HepG2 (cell line): ENCODE measurements around the gene OR6S1. TPM values are rescaled to one million over a fixed set of nuclear protein-coding genes. Genes with fewer than 3 reads are reported as not detected.

Experiments
- ARNTL ChIP-seq: sonication (generic); formaldehyde crosslinking; IDR thresholded peaks from 2 replicates; pipeline ENCODE4 v1.4.0; 2020; ENCODE audit warnings: mild to moderate bottlenecking, missing genetic modification reagents
- ATF7-NPFF ChIP-seq: sonication (generic); formaldehyde crosslinking; IDR thresholded peaks from 2 replicates; pipeline ENCODE4 v1.8.1; 2023; ENCODE audit warnings: mild to moderate bottlenecking, low read depth, missing genetic modification reagents, moderate library complexity
- BATF2 ChIP-seq: sonication (generic); formaldehyde crosslinking; IDR thresholded peaks from 2 replicates; pipeline ENCODE4 v1.8.0; 2022; ENCODE audit warnings: mild to moderate bottlenecking, missing genetic modification reagents, moderate library complexity
- CC2D1A ChIP-seq: sonication (generic); formaldehyde crosslinking; IDR thresholded peaks from 2 replicates; pipeline ENCODE4 v1.8.1; 2023; ENCODE audit warnings: mild to moderate bottlenecking, missing genetic modification reagents
- GATA4 ChIP-seq: sonication (generic); IDR thresholded peaks from 2 replicates; pipeline ENCODE4 v1.6.1; 2016; ENCODE audit warnings: antibody characterized with exemption, low read depth, borderline replicate concordance
- HDAC1 ChIP-seq: sonication (generic); formaldehyde crosslinking; IDR thresholded peaks from 2 replicates; pipeline ENCODE4 v1.5.1; 2020; ENCODE audit warnings: mild to moderate bottlenecking, missing genetic modification reagents
- HOXA3 ChIP-seq: sonication (generic); formaldehyde crosslinking; IDR thresholded peaks from 2 replicates; pipeline ENCODE4 v1.5.0; 2020; ENCODE audit warnings: missing genetic modification reagents
- IRF9 ChIP-seq: sonication (generic); formaldehyde crosslinking; IDR thresholded peaks from 2 replicates; pipeline ENCODE4 v1.8.0; 2022; ENCODE audit warnings: missing genetic modification reagents, mild to moderate bottlenecking, borderline replicate concordance
- MATR3 ChIP-seq: sonication (generic); formaldehyde crosslinking; IDR thresholded peaks from 2 replicates; pipeline ENCODE4 v1.4.0; 2020; ENCODE audit warnings: missing genetic modification reagents
- MTA1 ChIP-seq: sonication (generic); formaldehyde crosslinking; IDR thresholded peaks from 2 replicates; pipeline ENCODE4 v1.4.0; 2020; ENCODE audit warnings: missing genetic modification reagents, mild to moderate bottlenecking, borderline replicate concordance
- NCOA5 ChIP-seq: sonication (generic); formaldehyde crosslinking; IDR thresholded peaks from 2 replicates; pipeline ENCODE4 v1.4.0; 2020; ENCODE audit warnings: missing genetic modification reagents
- NCOR1 ChIP-seq: fragments of 200-600 bp; sonication (generic); IDR thresholded peaks from 2 replicates; pipeline ENCODE4 v1.7.0; 2017; ENCODE audit warnings: antibody characterized with exemption, low read length, borderline replicate concordance
- NFIB ChIP-seq: sonication (generic); formaldehyde crosslinking; IDR thresholded peaks from 2 replicates; pipeline ENCODE4 v1.9.0; 2021; ENCODE audit warnings: missing genetic modification reagents, mild to moderate bottlenecking, borderline replicate concordance
- PHF21A ChIP-seq: sonication (generic); formaldehyde crosslinking; IDR thresholded peaks from 2 replicates; pipeline ENCODE4 v1.5.0; 2020; ENCODE audit warnings: mild to moderate bottlenecking, missing genetic modification reagents
- SMAD3 ChIP-seq: sonication (generic); formaldehyde crosslinking; IDR thresholded peaks from 2 replicates; pipeline ENCODE4 v1.4.0; 2020; ENCODE audit warnings: missing genetic modification reagents
- SMYD3 ChIP-seq: sonication (generic); formaldehyde crosslinking; IDR thresholded peaks from 2 replicates; pipeline ENCODE4 v1.8.1; 2023; ENCODE audit warnings: mild to moderate bottlenecking, missing genetic modification reagents
- TBX2 ChIP-seq: sonication (generic); formaldehyde crosslinking; IDR thresholded peaks from 2 replicates; pipeline ENCODE4 v1.5.0; 2020; ENCODE audit warnings: missing genetic modification reagents, mild to moderate bottlenecking, borderline replicate concordance
- TEAD2 ChIP-seq: sonication (generic); formaldehyde crosslinking; IDR thresholded peaks from 2 replicates; pipeline ENCODE4 v1.9.0; 2021; ENCODE audit warnings: missing genetic modification reagents
- XBP1 ChIP-seq: sonication (generic); formaldehyde crosslinking; IDR thresholded peaks from 2 replicates; pipeline ENCODE4 v1.5.0; 2020; ENCODE audit warnings: missing genetic modification reagents
- ZKSCAN8 ChIP-seq: IDR thresholded peaks from 2 replicates; pipeline ENCODE4 v1.6.1; 2016; ENCODE audit warnings: borderline replicate concordance, missing genetic modification reagents, missing compliant biosample characterization
- ZNF567 ChIP-seq: sonication (generic); formaldehyde crosslinking; IDR thresholded peaks from 2 replicates; pipeline ENCODE4 v1.8.1; 2023; ENCODE audit warnings: mild to moderate bottlenecking, missing genetic modification reagents, borderline replicate concordance
- ZNF768 ChIP-seq: sonication (generic); formaldehyde crosslinking; IDR thresholded peaks from 2 replicates; pipeline ENCODE4 v1.4.0; 2020; ENCODE audit warnings: missing genetic modification reagents
- ZNF816 ChIP-seq: sonication (generic); formaldehyde crosslinking; IDR thresholded peaks from 2 replicates; pipeline ENCODE4 v1.8.0; 2022; ENCODE audit warnings: missing genetic modification reagents, mild to moderate bottlenecking, borderline replicate concordance
- polyA plus RNA-seq, 8 experiments: library from polyadenylated mRNA; depleted of rRNA in 3 of 8; stranded (reverse) in 7 of 8; unstranded in 1 of 8; fragments of >200 nt; fragmentation: Illumina TruSeq in 4 of 8; extraction: Trizol in 4 of 8; gene quantifications; 2 replicates each; pipeline versions ENCODE4 v1.2.1 to v1.2.3, GENCODE V29; 2011 to 2016; ENCODE audit warnings: low read depth in 4 of 8, missing spikeins in 1 of 8, mixed read lengths in 1 of 8; ENCODE audit not compliant: insufficient read depth in 1 of 8
- total RNA-seq, 5 experiments: library from RNA; depleted of rRNA; stranded (reverse); fragments of >200 nt; fragmentation: Illumina TruSeq; extraction: Trizol; gene quantifications; 2 replicates each; pipeline ENCODE4 v1.2.3, GENCODE V29; 2016; ENCODE audit warnings: low read depth in 1 of 5
- TF ChIP-seq, protein P1 (sequence below), 2 experiments: sonication (generic) in 1 of 2; formaldehyde crosslinking in 1 of 2; IDR thresholded peaks; 2 replicates each; pipeline versions ENCODE4 v1.4.0 to v1.6.1; 2016 to 2020; ENCODE audit warnings: borderline replicate concordance in 1 of 2, low read depth in 1 of 2, mild to moderate bottlenecking in 1 of 2, missing genetic modification reagents in 1 of 2
- TF ChIP-seq, protein P2 (sequence below): sonication (generic); formaldehyde crosslinking; IDR thresholded peaks from 2 replicates; pipeline ENCODE4 v1.8.0; 2022; ENCODE audit warnings: missing genetic modification reagents, low read depth, mild to moderate bottlenecking, borderline replicate concordance

The OR6S1 gene
- total and polyA plus RNA-seq, 2 of the 13 experiments (the other 11 are each of a cell fraction or from before 2014, with no cell fraction given), result 0.09 TPM; not detected in 1

DNA sequence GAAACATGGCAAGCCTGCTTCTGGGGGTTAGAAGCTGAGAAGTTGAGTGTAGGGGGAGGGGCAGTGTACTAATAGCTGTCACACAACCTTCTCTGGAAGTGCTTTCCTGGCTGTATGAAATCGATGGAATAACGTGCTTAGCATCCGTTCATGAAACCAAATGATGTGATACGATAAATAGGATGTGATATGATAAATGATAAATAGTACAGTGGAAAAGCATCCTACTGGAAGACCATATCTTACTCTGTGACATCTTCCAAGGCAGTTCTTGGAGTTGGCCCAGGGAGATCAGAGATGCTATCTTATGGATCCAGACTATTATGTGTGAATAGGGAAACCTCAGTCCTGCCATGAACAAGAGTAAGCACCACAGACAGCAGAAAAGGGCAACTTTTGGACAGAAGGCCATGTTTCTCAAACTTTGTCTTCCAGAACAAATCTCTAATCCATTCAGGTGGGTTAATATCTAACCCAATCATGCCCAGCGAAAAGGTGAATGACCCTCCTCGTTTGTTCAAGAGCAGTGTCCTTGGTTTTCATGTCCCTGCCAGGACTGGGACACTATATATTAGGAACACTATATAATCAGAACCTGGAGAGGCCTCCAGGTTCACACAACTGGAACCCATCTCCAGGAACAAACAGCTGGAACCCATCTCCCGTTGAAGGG, 46.8 kb upstream of the OR6S1 start, which contains the start of gene ANG (continued):
- TF ChIP-seq TBX2 (CRISPR knock-in tag) (peak; percentile 46; the same call in 1 of the 2 replicates), NCOR1 (no peak), HOXA3 (no peak; the same call in 1 of the 2 replicates), SMAD3 (CRISPR knock-in tag) (no peak), ZNF567 (CRISPR knock-in tag) (no peak), IRF9 (CRISPR knock-in tag) (no peak), ZNF816 (CRISPR knock-in tag) (no peak), SMYD3 (no peak), BATF2 (CRISPR knock-in tag) (no peak), GATA4 (no peak), ZKSCAN8 (CRISPR knock-in tag) (no peak), ARNTL (no peak), ZNF768 (no peak), PHF21A (peak; percentile 40; the same call in 1 of the 2 replicates), ATF7-NPFF (no peak; the same call in 1 of the 2 replicates), NCOA5 (CRISPR knock-in tag) (no peak), MATR3 (CRISPR knock-in tag) (no peak), MTA1 (CRISPR knock-in tag) (no peak), TEAD2 (CRISPR knock-in tag) (no peak), CC2D1A (CRISPR knock-in tag) (no peak), HDAC1 (CRISPR knock-in tag) (no peak), NFIB (no peak), XBP1 (no peak)
- TF ChIP-seq, protein P1, sequence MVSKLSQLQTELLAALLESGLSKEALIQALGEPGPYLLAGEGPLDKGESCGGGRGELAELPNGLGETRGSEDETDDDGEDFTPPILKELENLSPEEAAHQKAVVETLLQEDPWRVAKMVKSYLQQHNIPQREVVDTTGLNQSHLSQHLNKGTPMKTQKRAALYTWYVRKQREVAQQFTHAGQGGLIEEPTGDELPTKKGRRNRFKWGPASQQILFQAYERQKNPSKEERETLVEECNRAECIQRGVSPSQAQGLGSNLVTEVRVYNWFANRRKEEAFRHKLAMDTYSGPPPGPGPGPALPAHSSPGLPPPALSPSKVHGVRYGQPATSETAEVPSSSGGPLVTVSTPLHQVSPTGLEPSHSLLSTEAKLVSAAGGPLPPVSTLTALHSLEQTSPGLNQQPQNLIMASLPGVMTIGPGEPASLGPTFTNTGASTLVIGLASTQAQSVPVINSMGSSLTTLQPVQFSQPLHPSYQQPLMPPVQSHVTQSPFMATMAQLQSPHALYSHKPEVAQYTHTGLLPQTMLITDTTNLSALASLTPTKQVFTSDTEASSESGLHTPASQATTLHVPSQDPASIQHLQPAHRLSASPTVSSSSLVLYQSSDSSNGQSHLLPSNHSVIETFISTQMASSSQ (IDR thresholded peaks at IDR 0.05; ENCODE audit: low read depth), result peak; percentile 78
- TF ChIP-seq, protein P1 (CRISPR knock-in tag; IDR thresholded peaks at IDR 0.05; ENCODE audit: borderline replicate concordance), result 0 out of 2 replicates have a peak, but pooled peaks have one; percentile 34
- TF ChIP-seq, protein P2, sequence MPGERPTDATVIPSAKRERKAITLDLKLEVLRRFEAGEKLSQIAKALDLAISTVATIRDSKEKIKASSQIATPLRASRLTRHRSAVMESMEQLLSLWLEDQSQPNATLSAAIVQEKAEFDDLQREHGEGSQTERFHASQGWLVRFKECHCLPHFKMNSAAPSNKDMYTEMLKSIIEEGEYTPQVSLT (CRISPR knock-in tag), result no peak
